Renal pelvis (tissue), 12 donors: ENCODE data around the gene BMPR2. TPM values are rescaled to one million over a fixed set of nuclear protein-coding genes. Genes with fewer than 3 reads are reported as not detected.
"Not testable (repeated sequence)": the region's sequence is repeated elsewhere in the genome, so short reads cannot be mapped to it uniquely, and the experiment has no call there.

ENCODE experiments used
- DNase-seq: peaks from one replicate; pipeline ENCODE4 v3.0.0-alpha.2; 2013
- long read RNA-seq, 16 experiments: transcript quantifications; one replicate each; lab custom pipeline, GENCODE V29; 2026
- polyA plus RNA-seq, 3 donors: library from polyadenylated mRNA; unstranded; fragments of 120-200 nt; gene quantifications; one replicate each; pipeline ENCODE4 v1.2.1, GENCODE V29; 2013; ENCODE audit not compliant: insufficient read length in 3 of 3

The BMPR2 gene
- 10 to 100 TPM; 48.8 to 60.8 (median 52.2) TPM for polyA plus RNA-seq
- long read RNA-seq, donor 1, full-length matches to known transcripts: 1 of 7 reads
- long read RNA-seq, donor 1, partial matches to known transcripts: 6 of 7 reads
- long read RNA-seq, donor 1, other reads (novel, unspliced or antisense): 0 of 7 reads
- long read RNA-seq, donor 2, full-length matches to known transcripts: 1 of 9 reads
- long read RNA-seq, donor 2, partial matches to known transcripts: 8 of 9 reads
- long read RNA-seq, donor 2, other reads (novel, unspliced or antisense): 0 of 9 reads
- long read RNA-seq, donor 3, full-length matches to known transcripts: 2 of 2 reads
- long read RNA-seq, donor 3, partial matches to known transcripts: 0 of 2 reads
- long read RNA-seq, donor 3, other reads (novel, unspliced or antisense): 0 of 2 reads
- long read RNA-seq, donor 4: 0 reads
- long read RNA-seq, donor 5, full-length matches to known transcripts: 1 of 1 reads
- long read RNA-seq, donor 5, partial matches to known transcripts: 0 of 1 reads
- long read RNA-seq, donor 5, other reads (novel, unspliced or antisense): 0 of 1 reads
- long read RNA-seq, donor 6, full-length matches to known transcripts: 3 of 27 reads
- long read RNA-seq, donor 6, partial matches to known transcripts: 24 of 27 reads
- long read RNA-seq, donor 6, other reads (novel, unspliced or antisense): 0 of 27 reads
- long read RNA-seq, donor 7, full-length matches to known transcripts: 2 of 11 reads
- long read RNA-seq, donor 7, partial matches to known transcripts: 9 of 11 reads
- long read RNA-seq, donor 7, other reads (novel, unspliced or antisense): 0 of 11 reads
- long read RNA-seq, donor 8: 0 reads
- long read RNA-seq, donor 9, full-length matches to known transcripts: 1 of 25 reads
- long read RNA-seq, donor 9, partial matches to known transcripts: 24 of 25 reads
- long read RNA-seq, donor 9, other reads (novel, unspliced or antisense): 0 of 25 reads
- long read RNA-seq, donor 10, partial matches to known transcripts: 9 of 9 reads
- long read RNA-seq, donor 10, other reads (novel, unspliced or antisense): 0 of 9 reads
- long read RNA-seq, donor 11, partial matches to known transcripts: 6 of 6 reads
- long read RNA-seq, donor 11, other reads (novel, unspliced or antisense): 0 of 6 reads
- long read RNA-seq, donor 12, full-length matches to known transcripts: 1 of 9 reads
- long read RNA-seq, donor 12, partial matches to known transcripts: 8 of 9 reads
- long read RNA-seq, donor 12, other reads (novel, unspliced or antisense): 0 of 9 reads
- long read RNA-seq, donor 13: 0 reads
- long read RNA-seq, donor 14: 0 reads
- long read RNA-seq, donor 15, full-length matches to known transcripts: 2 of 14 reads
- long read RNA-seq, donor 15, partial matches to known transcripts: 12 of 14 reads
- long read RNA-seq, donor 15, other reads (novel, unspliced or antisense): 0 of 14 reads
- long read RNA-seq, donor 16, full-length matches to known transcripts: 1 of 1 reads
- long read RNA-seq, donor 16, partial matches to known transcripts: 0 of 1 reads
- long read RNA-seq, donor 16, other reads (novel, unspliced or antisense): 0 of 1 reads

DNA sequence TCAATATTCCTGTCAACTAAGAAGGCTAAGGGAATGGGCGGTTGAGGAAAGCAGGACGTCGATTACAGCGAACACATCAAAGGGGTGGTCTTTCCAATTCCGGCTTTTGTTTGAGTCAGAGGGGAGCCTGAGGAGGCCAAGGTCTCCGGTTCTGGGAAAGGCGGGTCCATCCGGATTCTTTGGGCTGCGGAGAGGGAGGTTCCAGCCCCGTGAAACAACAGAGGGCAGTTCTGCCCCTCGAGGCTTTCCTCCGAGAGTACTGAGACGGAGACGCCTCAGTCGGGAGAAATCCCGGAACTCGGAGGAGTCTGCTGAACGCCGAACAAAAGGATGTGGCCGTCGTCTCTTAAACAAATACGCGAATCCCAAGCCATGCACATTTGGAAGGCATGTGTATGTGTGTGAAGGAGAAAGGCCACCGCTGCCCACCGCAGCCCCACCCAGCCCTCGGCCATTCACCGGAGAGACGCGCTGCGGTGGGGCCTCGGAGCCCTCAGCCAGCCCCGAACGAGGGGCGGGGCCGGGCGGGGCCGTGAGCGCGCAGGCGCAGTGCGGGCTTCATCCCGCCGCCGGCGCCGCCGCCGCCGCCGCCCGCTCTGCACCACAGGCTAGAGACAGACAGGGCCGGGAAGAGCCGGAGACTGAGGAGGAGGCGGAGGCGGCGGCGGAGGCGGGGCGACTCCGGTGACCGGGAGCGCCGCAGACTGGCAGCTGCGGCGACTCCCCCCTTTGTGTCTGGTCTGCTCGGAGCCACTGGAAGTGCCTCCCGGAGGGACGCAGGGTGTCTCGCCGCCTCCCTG is at the start of gene BMPR2:
TSS of gene BMPR2 (plus strand) at position 719 of the 800 bp plus-strand sequence. CDS start 1,148 bp downstream, outside the sequence.
- DNase-seq: peak; percentile 90

DNA sequence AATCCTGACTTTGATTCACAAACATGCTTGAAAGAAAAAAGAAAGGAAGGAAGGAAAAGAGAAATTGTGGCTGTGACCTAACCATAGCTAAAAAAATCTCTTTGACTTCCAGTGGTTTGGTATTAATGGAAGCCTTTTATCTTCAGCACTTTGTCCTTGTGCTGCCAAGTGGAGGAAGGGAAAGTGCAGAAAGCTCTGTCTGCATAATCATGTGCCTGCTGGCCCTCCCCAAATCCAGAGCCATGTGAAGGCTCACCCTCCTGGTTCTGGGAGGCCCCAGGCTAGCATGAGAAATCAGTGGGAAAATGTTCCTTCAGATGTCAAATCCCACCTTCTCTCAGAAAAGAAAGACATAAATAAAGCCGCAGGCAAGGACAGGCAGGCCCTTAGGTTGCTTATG is 48.3 kb upstream of the BMPR2 start:
- DNase-seq: no peak

DNA sequence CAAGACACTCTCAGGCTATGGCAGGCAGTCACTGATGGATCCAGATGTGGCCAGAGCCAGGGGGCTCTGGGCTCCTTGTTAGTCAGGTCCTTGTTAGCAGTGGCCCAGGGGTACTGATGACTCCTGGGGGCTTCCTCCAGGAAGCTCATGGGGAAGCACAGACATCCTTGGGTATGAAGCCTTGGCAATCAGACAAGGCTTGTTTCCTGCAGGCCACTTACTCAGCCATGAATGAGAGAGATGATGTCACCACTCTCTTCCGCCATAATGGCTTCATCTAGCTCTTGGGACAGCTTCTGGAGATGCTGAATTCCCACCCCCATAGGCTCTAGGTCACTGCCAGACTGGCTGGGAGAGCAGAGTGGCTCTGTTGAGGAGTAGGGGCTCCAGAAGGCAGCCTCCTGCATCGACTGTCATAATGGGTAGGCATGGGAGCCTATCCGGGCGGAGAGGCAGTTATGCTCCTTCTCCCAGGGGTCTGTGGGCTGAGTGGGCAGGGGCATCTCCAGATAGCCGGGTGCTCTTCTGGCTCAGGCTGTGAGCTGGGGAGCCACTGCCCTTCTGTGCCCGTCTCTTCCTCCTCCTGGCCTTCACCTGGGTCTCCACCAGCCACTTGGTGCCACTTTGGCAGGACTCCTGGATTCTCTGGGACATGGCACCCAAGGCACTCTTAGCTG is 40.2 kb upstream of the BMPR2 start:
- DNase-seq: no peak

DNA sequence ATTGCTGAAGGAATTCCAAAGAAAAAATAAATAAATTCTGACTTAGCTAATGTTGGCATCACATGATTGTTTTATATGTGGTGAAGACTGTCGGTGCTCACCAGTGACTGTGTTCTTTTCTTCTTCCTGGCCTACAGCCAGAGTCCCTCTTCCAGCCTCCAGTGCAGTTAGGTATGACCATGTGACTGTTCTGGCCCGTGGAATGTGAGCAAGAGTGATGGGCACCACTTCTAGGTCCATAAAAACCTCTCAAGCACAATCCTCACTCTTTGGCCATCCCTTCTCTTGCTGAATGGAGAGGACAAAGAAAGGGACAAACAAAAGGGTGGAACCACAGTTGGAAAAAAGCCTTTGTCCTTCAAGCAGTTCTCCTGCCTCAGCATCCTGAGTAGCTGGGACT is 39.0 kb upstream of the BMPR2 start:
- no peak for DNase-seq

DNA sequence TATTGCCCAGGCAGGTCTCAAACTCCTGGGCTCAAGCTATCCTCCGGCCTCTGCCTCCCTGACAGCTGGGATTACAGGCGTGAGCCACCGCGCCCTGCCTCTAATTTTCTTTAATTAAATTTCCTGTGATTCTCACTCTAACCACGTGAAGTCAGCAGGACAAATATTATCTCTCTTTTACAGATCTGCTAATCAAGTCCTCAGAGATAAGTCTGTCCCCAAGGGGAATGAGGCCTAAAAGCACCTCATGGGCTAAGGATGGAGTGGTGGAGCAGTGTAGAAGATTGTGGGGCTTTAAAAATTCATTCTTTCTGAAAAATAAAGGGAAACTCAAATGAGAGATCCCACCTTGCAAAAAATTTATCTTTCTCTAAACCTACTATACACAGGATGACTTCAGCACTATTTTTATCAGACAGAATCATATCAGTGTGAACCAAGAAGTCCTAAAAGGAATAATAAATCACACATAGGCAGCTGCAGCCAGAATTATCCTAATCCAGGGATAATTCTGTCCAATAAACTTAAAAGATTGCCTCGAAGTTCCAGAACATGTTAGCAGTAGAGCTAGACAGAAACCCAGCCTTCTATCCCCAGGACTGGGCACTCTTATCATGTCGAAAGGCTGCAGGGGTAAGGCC is 38.3 kb upstream of the BMPR2 start:
- DNase-seq: no peak

DNA sequence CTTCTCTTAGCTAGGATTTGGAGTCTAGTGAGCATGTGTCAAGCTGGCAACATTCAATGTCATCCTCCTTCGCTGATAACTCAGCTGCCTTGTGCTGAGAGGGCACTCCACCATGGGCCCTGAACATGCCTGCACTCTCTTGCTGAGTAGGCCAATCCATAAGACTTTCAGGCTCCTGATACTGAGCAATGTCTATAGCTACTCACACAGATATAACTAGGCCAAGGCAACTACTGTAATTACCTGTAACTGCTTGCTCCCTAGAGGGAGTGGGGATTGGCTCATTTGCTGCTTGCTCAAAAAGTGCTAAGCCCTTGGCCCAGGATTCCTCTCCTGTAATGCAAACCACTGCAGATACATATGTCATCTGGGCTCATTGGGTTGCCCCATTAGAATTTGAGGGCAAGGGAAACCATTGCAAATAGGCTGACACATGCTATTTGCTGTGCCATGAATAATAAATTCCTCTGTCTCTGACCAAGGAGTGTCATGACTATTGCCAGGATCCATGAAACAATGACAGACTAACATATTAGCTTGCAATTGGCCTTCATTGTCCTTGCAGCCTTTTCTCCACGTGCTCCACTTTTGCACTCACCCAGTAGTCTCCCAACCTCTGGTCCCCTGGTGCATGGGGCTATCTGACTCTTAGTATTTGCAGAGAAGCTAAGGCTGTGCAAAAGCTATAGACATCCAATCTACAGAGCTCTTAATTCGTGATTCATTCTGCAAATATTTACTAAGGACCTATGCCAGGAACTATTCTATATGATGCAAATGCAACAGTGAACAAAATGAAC is 36.9 kb upstream of the BMPR2 start:
- DNase-seq: no peak

DNA sequence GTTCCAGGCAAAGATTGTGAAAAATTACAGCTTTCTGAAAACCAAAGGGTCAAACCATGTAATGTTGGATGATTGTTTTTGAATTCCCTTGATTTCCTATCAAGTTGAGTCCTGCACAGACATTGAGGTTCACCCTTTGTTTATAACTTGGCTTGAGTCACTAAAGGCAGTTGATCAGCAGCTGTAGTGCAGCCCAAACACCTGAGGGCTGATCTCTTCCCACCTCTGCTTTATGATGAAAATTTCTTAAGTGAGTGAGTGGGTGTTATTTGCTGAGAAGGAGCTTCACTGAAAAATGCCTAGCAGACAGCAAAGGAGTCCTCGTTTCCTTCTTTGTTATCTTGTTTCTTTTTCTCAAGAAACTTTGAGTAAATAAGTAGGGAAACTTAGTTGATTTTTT is 31.9 kb upstream of the BMPR2 start:
- DNase-seq: no peak

DNA sequence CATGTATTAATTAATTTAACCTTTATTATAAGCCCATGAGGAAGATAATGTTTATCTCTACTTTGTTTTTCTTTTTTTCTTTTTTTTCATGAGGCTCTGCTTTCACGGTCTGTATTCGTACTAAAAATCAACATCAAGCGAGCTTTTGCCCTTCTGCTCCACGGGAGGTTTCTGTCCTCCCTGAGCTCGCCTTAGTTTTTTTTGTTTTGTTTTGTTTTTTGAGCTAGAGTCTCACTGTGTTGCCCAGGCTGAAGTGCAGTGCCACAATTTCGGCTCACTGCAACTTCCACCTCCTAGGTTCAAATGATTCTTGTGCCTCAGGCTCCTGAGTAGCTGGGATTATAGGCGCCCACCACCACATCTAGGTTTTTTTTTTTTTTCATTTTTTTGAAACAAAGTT is 29.9 kb upstream of the BMPR2 start:
- no peak for DNase-seq

DNA sequence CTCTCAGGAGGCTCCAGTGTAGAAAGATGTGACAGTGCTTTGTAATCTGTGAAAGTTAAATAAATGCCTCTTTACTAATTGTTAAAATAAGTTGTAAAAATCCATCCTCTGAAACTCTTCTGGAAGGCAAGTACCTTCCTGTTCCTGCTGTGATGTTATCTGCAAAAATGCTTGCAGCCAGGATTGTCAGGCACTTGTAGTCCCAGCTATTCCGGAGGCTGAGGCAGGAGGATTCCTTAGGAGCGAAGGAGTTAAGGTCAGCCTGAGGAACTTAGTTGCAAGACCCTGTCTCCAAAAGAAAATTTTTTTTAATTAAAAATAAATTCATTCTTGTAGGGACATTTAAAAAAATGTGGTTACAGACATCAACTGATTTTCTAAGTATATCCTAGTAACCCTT is 22.7 kb upstream of the BMPR2 start:
- DNase-seq: no peak

DNA sequence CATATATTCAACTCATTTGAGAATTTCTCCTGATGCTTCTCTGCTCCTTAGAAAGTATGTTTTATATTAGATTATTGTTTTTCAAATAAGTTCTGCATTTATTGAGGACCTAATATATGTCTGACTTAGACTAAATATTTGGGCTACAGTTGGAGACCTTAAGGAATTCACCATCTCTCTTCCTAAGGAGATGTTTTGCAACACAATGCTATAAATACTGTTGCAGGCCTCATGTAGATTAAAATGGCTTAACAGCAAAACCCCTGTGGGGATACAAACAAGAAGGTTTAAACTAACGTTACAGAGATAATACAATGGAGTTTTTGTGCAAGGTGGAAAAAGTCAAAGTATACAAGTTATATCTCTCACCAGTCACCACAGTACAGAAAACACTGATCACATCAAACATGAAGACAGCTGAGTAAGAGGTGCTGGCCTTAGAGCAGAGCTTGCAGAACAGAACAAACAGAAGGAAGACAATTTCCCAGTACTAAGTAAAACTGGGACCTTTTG is 20.1 kb upstream of the BMPR2 start:
- no peak for DNase-seq

DNA sequence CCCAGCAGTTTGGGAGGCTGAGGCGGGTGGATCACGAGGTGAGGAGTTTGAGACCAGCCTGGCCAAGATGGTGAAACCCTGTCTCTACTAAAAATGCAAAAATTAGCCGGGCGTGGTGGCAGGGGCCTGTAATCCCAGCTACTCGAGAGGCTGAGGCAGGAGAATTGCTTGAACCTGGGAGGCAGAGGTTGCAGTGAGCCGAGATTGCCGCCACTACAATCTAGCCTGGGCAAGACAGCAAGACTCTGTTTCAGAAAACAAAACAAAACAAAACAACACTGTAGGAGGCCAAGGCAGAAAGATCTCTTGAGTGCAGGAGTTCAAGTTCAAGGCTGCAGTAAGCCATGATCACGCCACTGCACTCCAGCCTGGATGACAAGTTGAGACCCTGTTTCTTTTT is 17.2 kb upstream of the BMPR2 start:
- DNase-seq: not testable (repeated sequence)

DNA sequence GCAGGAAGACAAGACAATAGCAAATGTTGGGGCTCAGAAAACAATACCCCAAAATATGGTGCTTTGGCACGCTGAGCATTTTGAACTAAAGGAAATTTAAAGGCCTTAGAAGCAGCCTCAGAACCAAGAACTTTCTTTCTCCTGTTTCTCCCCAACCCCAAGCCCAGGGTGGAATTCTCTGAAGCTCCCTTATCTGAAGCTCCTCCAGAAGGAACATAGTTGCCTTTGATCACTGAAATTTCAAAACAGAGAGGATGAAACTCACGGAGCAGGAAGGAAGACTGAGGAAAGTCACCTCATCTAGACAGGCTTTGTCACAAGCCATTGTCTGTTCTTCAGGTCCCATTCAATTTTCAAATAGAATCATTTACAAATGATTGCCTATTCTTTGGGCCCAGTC is 15.5 kb upstream of the BMPR2 start:
- DNase-seq: no peak

DNA sequence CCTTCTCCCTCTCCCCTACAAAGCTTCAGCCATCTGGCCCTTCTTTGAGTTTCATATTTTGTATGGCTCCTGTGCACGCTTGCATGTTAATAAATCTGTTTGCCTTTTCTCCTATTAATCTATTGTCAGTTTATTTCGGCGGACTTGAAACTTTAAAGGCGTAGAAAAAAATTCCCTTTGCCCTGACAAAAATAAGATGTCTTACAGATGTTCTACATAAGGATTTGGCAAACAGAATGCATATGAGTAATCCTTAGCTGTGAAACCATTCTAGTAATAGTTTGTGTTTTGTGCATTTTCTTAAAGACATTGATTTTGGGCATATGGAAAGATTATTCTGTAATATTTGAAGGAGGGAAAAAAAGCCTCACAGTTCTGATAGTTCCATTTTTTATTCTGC is 15.0 kb upstream of the BMPR2 start:
- no peak for DNase-seq

DNA sequence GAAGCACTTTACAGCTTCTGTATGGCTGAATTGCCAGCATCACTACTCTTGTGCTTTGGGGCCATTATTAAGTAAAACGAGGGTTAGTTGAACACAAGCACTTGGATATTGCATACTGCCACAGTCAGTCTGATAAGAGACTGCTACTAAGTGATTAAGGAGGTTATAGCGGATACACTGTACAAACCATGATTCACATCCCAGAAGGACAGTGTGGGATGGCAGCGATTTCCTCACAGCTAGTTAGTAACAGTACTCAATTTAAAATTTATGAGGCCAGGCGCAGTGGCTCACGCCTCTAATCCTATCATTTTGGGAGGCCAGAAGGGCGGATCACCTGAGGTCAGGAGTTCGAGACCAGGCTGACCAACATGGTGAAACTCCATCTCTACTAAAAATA is 2.6 kb upstream of the BMPR2 start:
- no peak for DNase-seq

DNA sequence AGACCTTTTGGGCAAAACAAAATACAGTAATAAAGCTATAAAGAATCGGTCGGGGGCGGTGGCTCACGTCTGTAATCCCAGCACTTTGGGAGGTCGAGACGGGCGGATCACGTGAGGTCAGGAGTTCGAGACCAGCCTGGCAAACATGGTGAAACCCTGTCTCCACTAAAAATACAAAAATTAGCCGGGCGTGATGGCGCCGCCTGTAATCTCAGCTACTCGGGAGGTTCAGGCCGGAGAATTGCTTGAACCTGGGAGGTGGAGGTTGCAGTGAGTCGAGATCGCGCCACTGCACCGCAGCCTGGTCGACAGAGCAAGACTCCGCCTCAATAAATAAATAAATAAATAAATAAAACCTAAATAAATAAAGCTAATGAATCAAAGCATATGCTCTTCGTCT is 1.7 kb upstream of the BMPR2 start:
- not testable (repeated sequence) for DNase-seq

DNA sequence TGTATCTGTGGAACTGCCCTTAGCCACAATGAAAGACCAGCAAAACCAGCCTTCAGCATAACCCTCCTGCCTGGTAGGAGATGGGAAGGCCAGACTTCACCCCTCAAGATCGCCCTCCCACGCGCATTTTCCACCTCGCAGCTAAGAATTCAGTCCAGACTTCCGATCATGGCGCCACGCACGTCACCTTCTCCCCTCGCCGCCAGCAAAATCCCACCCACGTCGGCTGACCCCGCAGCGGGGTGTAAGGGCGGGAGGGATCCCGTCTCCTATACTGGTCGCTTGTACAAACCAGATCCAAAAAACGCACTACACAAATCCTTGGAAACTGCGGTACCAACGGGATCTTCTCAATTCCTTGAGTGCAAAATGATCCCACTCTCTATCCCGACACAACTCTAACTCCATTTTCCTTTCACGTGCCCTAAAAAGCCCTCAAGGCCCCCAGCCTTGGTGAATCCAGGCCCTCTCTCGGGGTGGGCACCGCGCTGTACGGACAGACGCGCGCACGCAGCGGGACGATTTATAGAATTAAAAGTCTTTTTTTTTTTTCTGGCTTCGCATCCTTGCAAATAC is 1.0 kb upstream of the BMPR2 start:
- peak; percentile 85 for DNase-seq

DNA sequence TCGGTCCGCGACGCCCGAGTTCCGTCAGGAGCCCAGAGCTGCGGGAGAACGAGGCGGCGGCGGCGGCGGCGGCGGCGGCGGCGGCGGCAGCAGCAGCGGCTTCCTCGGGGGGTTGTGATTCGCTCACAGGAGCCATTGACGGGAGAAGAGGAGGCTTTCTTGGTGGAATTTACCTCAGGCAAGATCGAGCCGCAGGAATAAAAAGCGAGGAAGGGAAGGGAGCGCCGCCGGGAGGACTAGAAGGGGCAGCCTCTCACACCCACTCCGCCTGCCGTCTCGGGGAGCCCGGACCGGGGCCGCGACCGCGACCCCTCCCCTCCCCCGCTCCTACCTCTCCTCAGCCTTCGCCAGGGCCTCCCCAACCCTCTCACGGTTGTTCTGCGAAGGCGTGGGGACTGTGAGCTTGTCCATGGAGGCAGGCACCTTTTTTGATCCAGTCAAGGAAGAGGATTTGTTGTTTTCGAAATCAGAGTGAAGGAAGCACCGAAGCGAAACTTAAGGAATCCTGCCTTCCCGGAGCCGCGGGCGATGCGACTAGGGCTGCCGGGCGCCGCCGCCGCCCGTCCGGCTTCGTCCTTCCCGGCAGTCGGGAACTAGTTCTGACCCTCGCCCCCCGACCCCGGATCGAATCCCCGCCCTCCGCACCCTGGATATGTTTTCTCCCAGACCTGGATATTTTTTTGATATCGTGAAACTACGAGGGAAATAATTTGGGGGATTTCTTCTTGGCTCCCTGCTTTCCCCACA is 506 bp downstream of the BMPR2 start:
- DNase-seq: no peak
